HEK293 (cell line): Measurements from ENCODE around the gene SH3PXD2B.

Experiments used
- AEBP2 ChIP-seq: fragments of 450-650 bp; formaldehyde crosslinking; IDR thresholded peaks from 2 replicates; pipeline ENCODE4 v1.5.1; 2016; ENCODE audit warnings: missing biosample characterization, missing genetic modification characterization, borderline replicate concordance
- EGR2 ChIP-seq: fragments of 450-650 bp; formaldehyde crosslinking; IDR thresholded peaks from 2 replicates; pipeline ENCODE4 v1.5.1; 2016; ENCODE audit warnings: low read depth, missing biosample characterization, missing genetic modification characterization
- GLI2 ChIP-seq: fragments of 450-650 bp; formaldehyde crosslinking; IDR thresholded peaks from 2 replicates; pipeline ENCODE4; 2017; ENCODE audit warnings: missing biosample characterization, missing genetic modification characterization, low read depth, borderline replicate concordance
- HOXA7 ChIP-seq: sonication (generic); formaldehyde crosslinking; IDR thresholded peaks from 2 replicates; pipeline ENCODE4 v1.8.1; 2022; ENCODE audit warnings: missing genetic modification reagents, borderline replicate concordance
- KLF7 ChIP-seq: fragments of 450-650 bp; formaldehyde crosslinking; IDR thresholded peaks from 2 replicates; pipeline ENCODE4 v1.5.1; 2016; ENCODE audit warnings: missing biosample characterization, missing genetic modification characterization, borderline replicate concordance
- MEIS1 ChIP-seq: sonication (generic); formaldehyde crosslinking; IDR thresholded peaks from 2 replicates; pipeline ENCODE4 v1.8.1; 2022; ENCODE audit warnings: missing genetic modification reagents, mild to moderate bottlenecking, borderline replicate concordance
- PRDM1 ChIP-seq: fragments of 450-650 bp; formaldehyde crosslinking; IDR thresholded peaks from 2 replicates; pipeline ENCODE4; 2016; ENCODE audit warnings: missing biosample characterization, missing genetic modification characterization
- TRIM28 ChIP-seq: IDR thresholded peaks from 2 replicates; pipeline ENCODE4 v1.6.1; 2011; ENCODE audit warnings: low read length, control low read depth, borderline replicate concordance
- ZBTB21 ChIP-seq: fragments of 450-650 bp; formaldehyde crosslinking; IDR thresholded peaks from 2 replicates; pipeline ENCODE4 v1.5.1; 2017; ENCODE audit warnings: missing biosample characterization, missing genetic modification characterization
- ZFP37 ChIP-seq: fragments of 450-650 bp; formaldehyde crosslinking; IDR thresholded peaks from 2 replicates; pipeline ENCODE4 v1.5.1; 2016; ENCODE audit warnings: missing biosample characterization, missing genetic modification characterization
- ZNF114 ChIP-seq: fragments of 450-650 bp; formaldehyde crosslinking; IDR thresholded peaks from 2 replicates; pipeline ENCODE4 v1.5.0; 2017; ENCODE audit warnings: missing biosample characterization, missing genetic modification characterization
- ZNF132 ChIP-seq: fragments of 450-650 bp; formaldehyde crosslinking; IDR thresholded peaks from 2 replicates; pipeline ENCODE4 v1.5.1; 2017; ENCODE audit warnings: missing biosample characterization, missing genetic modification characterization, borderline replicate concordance
- ZNF140 ChIP-seq: fragments of 450-650 bp; formaldehyde crosslinking; IDR thresholded peaks from 2 replicates; pipeline ENCODE4 v1.5.1; 2016; ENCODE audit warnings: missing biosample characterization, missing genetic modification characterization
- ZNF184 ChIP-seq: fragments of 450-650 bp; IDR thresholded peaks from 2 replicates; pipeline ENCODE4 v1.5.1; 2018; ENCODE audit warnings: missing biosample characterization, mild to moderate bottlenecking, missing genetic modification characterization
- ZNF214 ChIP-seq: fragments of 450-650 bp; formaldehyde crosslinking; IDR thresholded peaks from 2 replicates; pipeline ENCODE4 v1.5.1; 2017; ENCODE audit warnings: missing biosample characterization, mild to moderate bottlenecking, missing genetic modification characterization, borderline replicate concordance
- ZNF292 ChIP-seq: fragments of 450-650 bp; formaldehyde crosslinking; IDR thresholded peaks from 2 replicates; pipeline ENCODE4 v1.5.1; 2016; ENCODE audit warnings: low read depth, missing biosample characterization, missing genetic modification characterization, borderline replicate concordance
- ZNF311 ChIP-seq: fragments of 450-650 bp; formaldehyde crosslinking; IDR thresholded peaks from 2 replicates; pipeline ENCODE4 v1.5.1; 2017; ENCODE audit warnings: missing biosample characterization, missing genetic modification characterization, borderline replicate concordance
- ZNF449 ChIP-seq: fragments of 450-650 bp; formaldehyde crosslinking; IDR thresholded peaks from 2 replicates; pipeline ENCODE4 v1.5.1; 2017; ENCODE audit warnings: missing biosample characterization, mild to moderate bottlenecking, missing genetic modification characterization, moderate library complexity
- ZNF530 ChIP-seq: fragments of 450-650 bp; formaldehyde crosslinking; IDR thresholded peaks from 2 replicates; pipeline ENCODE4 v1.5.1; 2016; ENCODE audit warnings: low read depth, missing biosample characterization, missing genetic modification characterization
- ZNF558 ChIP-seq: fragments of 450-650 bp; formaldehyde crosslinking; IDR thresholded peaks from 2 replicates; pipeline ENCODE4 v1.5.1; 2016; ENCODE audit warnings: missing biosample characterization, missing genetic modification characterization
- ZNF571 ChIP-seq: fragments of 450-650 bp; formaldehyde crosslinking; IDR thresholded peaks from 2 replicates; pipeline ENCODE4 v1.5.0; 2017; ENCODE audit warnings: missing biosample characterization, missing genetic modification characterization
- ZNF791 ChIP-seq: fragments of 450-650 bp; formaldehyde crosslinking; IDR thresholded peaks from 2 replicates; pipeline ENCODE4 v1.5.1; 2016; ENCODE audit warnings: missing biosample characterization, missing genetic modification characterization
- ZNF837 ChIP-seq: fragments of 450-650 bp; formaldehyde crosslinking; IDR thresholded peaks from 2 replicates; pipeline ENCODE4 v1.5.1; 2016; ENCODE audit warnings: missing biosample characterization, missing genetic modification characterization
- TF ChIP-seq, protein P1 (sequence below): fragments of 450-650 bp; formaldehyde crosslinking; IDR thresholded peaks from 2 replicates; pipeline ENCODE4 v1.5.1; 2016; ENCODE audit warnings: missing biosample characterization, missing genetic modification characterization
- TF ChIP-seq, protein P2 (sequence below): fragments of 450-650 bp; formaldehyde crosslinking; IDR thresholded peaks from 2 replicates; pipeline ENCODE4 v1.5.1; 2017; ENCODE audit warnings: missing biosample characterization, missing genetic modification characterization
- TF ChIP-seq, protein P3 (sequence below): fragments of 450-650 bp; formaldehyde crosslinking; IDR thresholded peaks from 2 replicates; pipeline ENCODE4 v1.5.1; 2016; ENCODE audit warnings: missing biosample characterization, missing genetic modification characterization
- TF ChIP-seq, protein P4 (sequence below): fragments of 450-650 bp; formaldehyde crosslinking; IDR thresholded peaks from 2 replicates; pipeline ENCODE4 v1.5.0; 2017; ENCODE audit warnings: missing biosample characterization, missing genetic modification characterization, borderline replicate concordance

SH3PXD2B gene

GRCh38 chr5:172437445-172438318, 16.6 kb downstream of the SH3PXD2B start (continued):
- TF ChIP-seq AEBP2 (tag by site-specific recombination): no peak
- TF ChIP-seq, protein P1, sequence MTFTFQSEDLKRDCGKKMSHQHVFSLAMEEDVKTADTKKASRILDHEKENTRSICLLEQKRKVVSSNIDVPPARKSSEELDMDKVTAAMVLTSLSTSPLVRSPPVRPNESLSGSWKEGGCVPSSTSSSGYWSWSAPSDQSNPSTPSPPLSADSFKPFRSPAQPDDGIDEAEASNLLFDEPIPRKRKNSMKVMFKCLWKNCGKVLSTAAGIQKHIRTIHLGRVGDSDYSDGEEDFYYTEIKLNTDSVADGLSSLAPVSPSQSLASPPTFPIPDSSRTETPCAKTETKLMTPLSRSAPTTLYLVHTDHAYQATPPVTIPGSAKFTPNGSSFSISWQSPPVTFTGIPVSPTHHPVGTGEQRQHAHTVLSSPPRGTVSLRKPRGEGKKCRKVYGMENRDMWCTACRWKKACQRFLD (tag by site-specific recombination): no peak
- no peak; the same call in 1 of the 2 replicates for TF ChIP-seq TRIM28
- no peak for TF ChIP-seq ZNF292
- no peak for TF ChIP-seq ZNF311 (tag by site-specific recombination)
- no peak for TF ChIP-seq GLI2 (tag by site-specific recombination)
- TF ChIP-seq PRDM1: peak; percentile 90
- no peak for TF ChIP-seq ZNF791 (tag by site-specific recombination)
- TF ChIP-seq, protein P2, sequence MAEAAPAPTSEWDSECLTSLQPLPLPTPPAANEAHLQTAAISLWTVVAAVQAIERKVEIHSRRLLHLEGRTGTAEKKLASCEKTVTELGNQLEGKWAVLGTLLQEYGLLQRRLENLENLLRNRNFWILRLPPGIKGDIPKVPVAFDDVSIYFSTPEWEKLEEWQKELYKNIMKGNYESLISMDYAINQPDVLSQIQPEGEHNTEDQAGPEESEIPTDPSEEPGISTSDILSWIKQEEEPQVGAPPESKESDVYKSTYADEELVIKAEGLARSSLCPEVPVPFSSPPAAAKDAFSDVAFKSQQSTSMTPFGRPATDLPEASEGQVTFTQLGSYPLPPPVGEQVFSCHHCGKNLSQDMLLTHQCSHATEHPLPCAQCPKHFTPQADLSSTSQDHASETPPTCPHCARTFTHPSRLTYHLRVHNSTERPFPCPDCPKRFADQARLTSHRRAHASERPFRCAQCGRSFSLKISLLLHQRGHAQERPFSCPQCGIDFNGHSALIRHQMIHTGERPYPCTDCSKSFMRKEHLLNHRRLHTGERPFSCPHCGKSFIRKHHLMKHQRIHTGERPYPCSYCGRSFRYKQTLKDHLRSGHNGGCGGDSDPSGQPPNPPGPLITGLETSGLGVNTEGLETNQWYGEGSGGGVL (tag by site-specific recombination): peak; percentile 60
- TF ChIP-seq ZNF571 (tag by site-specific recombination): peak; percentile 84; the same call in 1 of the 2 replicates
- TF ChIP-seq ZNF132 (tag by site-specific recombination): no peak
- TF ChIP-seq, protein P3, sequence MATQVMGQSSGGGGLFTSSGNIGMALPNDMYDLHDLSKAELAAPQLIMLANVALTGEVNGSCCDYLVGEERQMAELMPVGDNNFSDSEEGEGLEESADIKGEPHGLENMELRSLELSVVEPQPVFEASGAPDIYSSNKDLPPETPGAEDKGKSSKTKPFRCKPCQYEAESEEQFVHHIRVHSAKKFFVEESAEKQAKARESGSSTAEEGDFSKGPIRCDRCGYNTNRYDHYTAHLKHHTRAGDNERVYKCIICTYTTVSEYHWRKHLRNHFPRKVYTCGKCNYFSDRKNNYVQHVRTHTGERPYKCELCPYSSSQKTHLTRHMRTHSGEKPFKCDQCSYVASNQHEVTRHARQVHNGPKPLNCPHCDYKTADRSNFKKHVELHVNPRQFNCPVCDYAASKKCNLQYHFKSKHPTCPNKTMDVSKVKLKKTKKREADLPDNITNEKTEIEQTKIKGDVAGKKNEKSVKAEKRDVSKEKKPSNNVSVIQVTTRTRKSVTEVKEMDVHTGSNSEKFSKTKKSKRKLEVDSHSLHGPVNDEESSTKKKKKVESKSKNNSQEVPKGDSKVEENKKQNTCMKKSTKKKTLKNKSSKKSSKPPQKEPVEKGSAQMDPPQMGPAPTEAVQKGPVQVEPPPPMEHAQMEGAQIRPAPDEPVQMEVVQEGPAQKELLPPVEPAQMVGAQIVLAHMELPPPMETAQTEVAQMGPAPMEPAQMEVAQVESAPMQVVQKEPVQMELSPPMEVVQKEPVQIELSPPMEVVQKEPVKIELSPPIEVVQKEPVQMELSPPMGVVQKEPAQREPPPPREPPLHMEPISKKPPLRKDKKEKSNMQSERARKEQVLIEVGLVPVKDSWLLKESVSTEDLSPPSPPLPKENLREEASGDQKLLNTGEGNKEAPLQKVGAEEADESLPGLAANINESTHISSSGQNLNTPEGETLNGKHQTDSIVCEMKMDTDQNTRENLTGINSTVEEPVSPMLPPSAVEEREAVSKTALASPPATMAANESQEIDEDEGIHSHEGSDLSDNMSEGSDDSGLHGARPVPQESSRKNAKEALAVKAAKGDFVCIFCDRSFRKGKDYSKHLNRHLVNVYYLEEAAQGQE (tag by site-specific recombination): peak; percentile 44; the same call in 1 of the 2 replicates
- TF ChIP-seq, protein P4, sequence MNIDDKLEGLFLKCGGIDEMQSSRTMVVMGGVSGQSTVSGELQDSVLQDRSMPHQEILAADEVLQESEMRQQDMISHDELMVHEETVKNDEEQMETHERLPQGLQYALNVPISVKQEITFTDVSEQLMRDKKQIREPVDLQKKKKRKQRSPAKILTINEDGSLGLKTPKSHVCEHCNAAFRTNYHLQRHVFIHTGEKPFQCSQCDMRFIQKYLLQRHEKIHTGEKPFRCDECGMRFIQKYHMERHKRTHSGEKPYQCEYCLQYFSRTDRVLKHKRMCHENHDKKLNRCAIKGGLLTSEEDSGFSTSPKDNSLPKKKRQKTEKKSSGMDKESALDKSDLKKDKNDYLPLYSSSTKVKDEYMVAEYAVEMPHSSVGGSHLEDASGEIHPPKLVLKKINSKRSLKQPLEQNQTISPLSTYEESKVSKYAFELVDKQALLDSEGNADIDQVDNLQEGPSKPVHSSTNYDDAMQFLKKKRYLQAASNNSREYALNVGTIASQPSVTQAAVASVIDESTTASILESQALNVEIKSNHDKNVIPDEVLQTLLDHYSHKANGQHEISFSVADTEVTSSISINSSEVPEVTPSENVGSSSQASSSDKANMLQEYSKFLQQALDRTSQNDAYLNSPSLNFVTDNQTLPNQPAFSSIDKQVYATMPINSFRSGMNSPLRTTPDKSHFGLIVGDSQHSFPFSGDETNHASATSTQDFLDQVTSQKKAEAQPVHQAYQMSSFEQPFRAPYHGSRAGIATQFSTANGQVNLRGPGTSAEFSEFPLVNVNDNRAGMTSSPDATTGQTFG (tag by site-specific recombination): no peak
- TF ChIP-seq ZNF184: peak; percentile 99
- peak; percentile 89 for TF ChIP-seq ZBTB21 (tag by site-specific recombination)
- TF ChIP-seq MEIS1: no peak
- no peak for TF ChIP-seq KLF7 (tag by site-specific recombination)
- TF ChIP-seq ZNF114: no peak
- TF ChIP-seq ZNF214 (tag by site-specific recombination): peak; percentile 76; the same call in 1 of the 2 replicates
- no peak for TF ChIP-seq ZNF837 (tag by site-specific recombination)
- TF ChIP-seq ZNF530 (tag by site-specific recombination): no peak
- TF ChIP-seq EGR2 (tag by site-specific recombination): no peak
- TF ChIP-seq ZFP37 (tag by site-specific recombination): no peak
- TF ChIP-seq HOXA7 (CRISPR knock-in tag): no peak
- peak; percentile 88; the same call in 1 of the 2 replicates for TF ChIP-seq ZNF558 (tag by site-specific recombination)
- peak; percentile 61; the same call in 1 of the 2 replicates for TF ChIP-seq ZNF449 (tag by site-specific recombination)
- no peak for TF ChIP-seq ZNF140
